B cell (primary cell): ENCODE data around the gene TCF15. TPM values are rescaled to one million over a fixed set of nuclear protein-coding genes. Genes with fewer than 3 reads are reported as not detected.

Experiments
- ATAC-seq: fragments of 200-7000 bp; cut with Tn5 transposase; one replicate; pipeline ENCODE4 v1.10.0; 2021; ENCODE audit warnings: low read depth, mild to moderate bottlenecking, moderate number of reproducible peaks, moderate library complexity
- CTCF ChIA-PET: fragments of 350-600 bp; sonication (Branson Sonifier 250); formaldehyde crosslinking; loops from one replicate; lab custom pipeline; 2021; ENCODE audit warnings: antibody characterized with exemption, inconsistent platforms; lab: Charles Lee
- POLR2A ChIA-PET: fragments of 350-600 bp; sonication (Branson Sonifier 250); formaldehyde crosslinking; loops from one replicate; lab custom pipeline; 2021; ENCODE audit warnings: antibody characterized with exemption; lab: Charles Lee
- DNase-seq: peaks from one replicate; pipeline ENCODE4 v3.0.0; 2013
- H2AFZ ChIP-seq: 2 replicates; pipeline ENCODE4 v1.6.1; 2012; ENCODE audit warnings: mild to moderate bottlenecking, low read depth, low read length; ENCODE audit not compliant: insufficient read depth, poor library complexity, severe bottlenecking
- H3K27ac ChIP-seq, 2 donors: 1 replicate in 1 of 2; 2 replicates in 1 of 2; pipeline ENCODE4 v1.5.1; 2012 to 2013; ENCODE audit warnings: low read length in 2 of 2, mild to moderate bottlenecking in 2 of 2, moderate library complexity in 1 of 2
- H3K27me3 ChIP-seq, 4 experiments: fragments of 200-600 bp in 1 of 4; sonication (generic) in 1 of 4; replicated peaks in 1 of 4; 1 replicate in 2 of 4; 2 replicates in 2 of 4; pipeline versions ENCODE4 v1.6.1 to v1.7.0; 2013 to 2016; ENCODE audit warnings: low read length in 3 of 4, mild to moderate bottlenecking in 2 of 4, mixed read lengths in 1 of 4, moderate library complexity in 1 of 4; ENCODE audit not compliant: insufficient read depth in 4 of 4, control insufficient read depth in 3 of 4; ENCODE audit errors: control extremely low read depth in 1 of 4
- H3K36me3 ChIP-seq, 2 experiments: replicated peaks in 1 of 2; 1 replicate in 1 of 2; 2 replicates in 1 of 2; pipeline versions ENCODE4 v1.6.1 to v1.7.1; 2013; ENCODE audit warnings: low read length in 1 of 2; ENCODE audit not compliant: insufficient read depth in 2 of 2, control insufficient read depth in 1 of 2; ENCODE audit errors: control extremely low read depth in 1 of 2, extremely low read depth in 1 of 2
- H3K4me1 ChIP-seq, 2 donors: fragments of 200-600 bp in 1 of 2; sonication (generic) in 1 of 2; 1 replicate in 1 of 2; 2 replicates in 1 of 2; pipeline versions ENCODE4 v1.5.1 to v1.6.1; 2013 to 2017; ENCODE audit warnings: low read length in 2 of 2; ENCODE audit not compliant: control insufficient read depth in 2 of 2, insufficient read depth in 2 of 2
- H3K4me2 ChIP-seq: replicated peaks from 2 replicates; pipeline ENCODE3; 2012; ENCODE audit warnings: mild to moderate bottlenecking, low read depth, low read length; ENCODE audit not compliant: poor library complexity, severe bottlenecking
- H3K4me3 ChIP-seq, 5 experiments: fragments of 200-600 bp in 1 of 5; sonication (generic) in 1 of 5; 1 replicate in 3 of 5; 2 replicates in 2 of 5; pipeline versions ENCODE4 v1.5.1 to v1.7.0; 2011 to 2016; ENCODE audit warnings: low read length in 4 of 5, mild to moderate bottlenecking in 4 of 5, low read depth in 2 of 5, control low read depth in 1 of 5, moderate library complexity in 1 of 5; ENCODE audit not compliant: insufficient read depth in 1 of 5; ENCODE audit errors: control extremely low read depth in 1 of 5, extremely low read depth in 1 of 5
- H3K79me2 ChIP-seq: fragments of 200-600 bp; sonication (generic); one replicate; pipeline ENCODE4 v1.6.0; 2016; ENCODE audit warnings: low read length; ENCODE audit not compliant: control insufficient read depth, insufficient read depth
- H3K9ac ChIP-seq: fragments of 200-600 bp; sonication (generic); 2 replicates; pipeline ENCODE4 v1.6.1; 2017; ENCODE audit warnings: mild to moderate bottlenecking, low read length, moderate library complexity
- H3K9me3 ChIP-seq, 3 donors: one replicate each; pipeline versions ENCODE4 v1.6.1 to v1.7.1; 2013; ENCODE audit warnings: low read length in 2 of 3; ENCODE audit not compliant: control insufficient read depth in 2 of 3, insufficient read depth in 1 of 3; ENCODE audit errors: control extremely low read depth in 1 of 3
- H4K20me1 ChIP-seq: 2 replicates; pipeline ENCODE4 v1.6.0; 2012; ENCODE audit warnings: mild to moderate bottlenecking, low read length; ENCODE audit not compliant: insufficient read depth, control insufficient read depth, poor library complexity, severe bottlenecking
- H3K27ac Mint-ChIP-seq: one replicate; pipeline ENCODE4 v1.8.0; 2021; ENCODE audit warnings: mixed read lengths
- H3K27me3 Mint-ChIP-seq: one replicate; pipeline ENCODE4 v1.8.0; 2021; ENCODE audit warnings: mixed read lengths
- H3K4me1 Mint-ChIP-seq: one replicate; pipeline ENCODE4 v1.8.0; 2021; ENCODE audit warnings: mixed read lengths
- H3K4me3 Mint-ChIP-seq: one replicate; pipeline ENCODE4 v1.8.0; 2021; ENCODE audit warnings: mixed read lengths
- H3K9me3 Mint-ChIP-seq: one replicate; pipeline ENCODE4 v1.8.0; 2022; ENCODE audit warnings: mixed read lengths; ENCODE audit not compliant: insufficient read depth
- CTCF ChIP-seq: fragments of 200-600 bp; IDR thresholded peaks from one replicate; pipeline ENCODE4 v1.8.0; 2022; ENCODE audit warnings: antibody characterized with exemption, mild to moderate bottlenecking
- EZH2 ChIP-seq: IDR thresholded peaks from 2 replicates; pipeline ENCODE4 v1.6.1; 2012; ENCODE audit warnings: borderline replicate concordance, low read depth, mild to moderate bottlenecking, moderate library complexity, low read length; ENCODE audit not compliant: insufficient read depth, poor library complexity, severe bottlenecking
- whole genome bisulfite sequencing: methylation state at CpG from one replicate; pipeline ENCODE4 v1.1.5; 2013; ENCODE audit warnings: missing lambda C conversion rate; ENCODE audit not compliant: insufficient coverage; 5-methylcytosine and 5-hydroxymethylcytosine counted together
- intact Hi-C: fragments of 100-400 bp; cut with micrococcal nuclease; formaldehyde crosslinking; loops from one replicate; pipeline ENCODE4 v1.10.0; 2022
- polyA plus RNA-seq: library from polyadenylated mRNA; depleted of rRNA; stranded (reverse); fragments of >200 nt; gene quantifications from 2 replicates; pipeline ENCODE4 v1.2.3, GENCODE V29; 2012
- total RNA-seq, 2 donors: library from RNA; stranded (reverse); fragments of 120-200 nt in 1 of 2; gene quantifications; 1 replicate in 1 of 2; 2 replicates in 1 of 2; pipeline versions ENCODE4 v1.2.3 to v1.2.4, GENCODE V29; 2013 to 2022

TCF15 gene
- total and polyA plus RNA-seq, 2 donors (not counting 1 experiment from before 2014, with no cell fraction given) = not detected

- Mint-ChIP-seq H3K9me3 (no peaks in the 10 kb centered on the region), H3K27ac (peak overlapping the region; percentile 59), H3K27me3 (peaks cover 26% of the 10 kb centered on the region), H3K4me3 (peak overlapping the region; percentile 30), H3K4me1 (peaks cover 8% of the 10 kb centered on the region)
- POLR2A ChIA-PET = no interaction called here
- Histone ChIP-seq H3K4me1 (peaks cover 7 to 11% of the 10 kb centered on the region in 2 donors), H3K9ac (no peak overlapping the region), H3K79me2 (no peaks in the 10 kb centered on the region), H3K4me3 (no peak overlapping the region), H3K36me3 (no peaks in the 10 kb centered on the region), H3K27me3 (peaks cover 0 to 23% (median 9%) of the 10 kb centered on the region in 4 experiments), H2AFZ (no peak overlapping the region), H3K27ac (no peak overlapping the region), H4K20me1 (no peaks in the 10 kb centered on the region), H3K4me2 (no peak overlapping the region), H3K9me3 (peaks cover 0 to 4% (median 0%) of the 10 kb centered on the region in 3 donors)
- DNase-seq = no peak
- TF ChIP-seq EZH2 = no peak
- no peak for TF ChIP-seq CTCF
- intact Hi-C loops = no loop called here
- ATAC-seq = no peak
- CTCF ChIA-PET = no interaction called here
- WGBS = 89% methylated on average over 8 of the region's 12 CpGs
Measured at GRCh38 chr20:641516-641875, 31.4 kb upstream of the TCF15 start.

GRCh38 chr20:640674-641515 is 30.8 kb upstream of the TCF15 start:
- no peak overlapping the region for H3K4me2 ChIP-seq
- no peak overlapping the region for H2AFZ ChIP-seq
- CTCF ChIA-PET = no interaction called here
- DNase-seq (no peak), ATAC-seq (no peak)
- H3K79me2 ChIP-seq = no peaks in the 10 kb centered on the region
- H3K9me3 ChIP-seq = peaks cover 0 to 4% (median 0%) of the 10 kb centered on the region in 3 donors
- H3K36me3 ChIP-seq = no peaks in the 10 kb centered on the region
- intact Hi-C loops = no loop called here
- 86% methylated on average over 8 of the region's 11 CpGs for WGBS
- Mint-ChIP-seq H3K27me3 (peaks cover 26% of the 10 kb centered on the region), H3K27ac (peak overlapping the region; percentile 59), H3K4me3 (peak overlapping the region; percentile 30), H3K4me1 (peaks cover 8% of the 10 kb centered on the region), H3K9me3 (no peaks in the 10 kb centered on the region)
- peaks cover 7 to 11% of the 10 kb centered on the region in 2 donors for H3K4me1 ChIP-seq
- H3K4me3 ChIP-seq = no peak overlapping the region
- H3K27ac ChIP-seq = no peak overlapping the region
- TF ChIP-seq CTCF = no peak
- TF ChIP-seq EZH2 = no peak
- peaks cover 0 to 23% (median 9%) of the 10 kb centered on the region in 4 experiments for H3K27me3 ChIP-seq
- H4K20me1 ChIP-seq = no peaks in the 10 kb centered on the region
- H3K9ac ChIP-seq = no peak overlapping the region
- POLR2A ChIA-PET = no interaction called here
